GM12872 (cell line): ENCODE results near the gene NES.

ENCODE experiments used
- TF ChIP-seq, protein P1 (sequence below): IDR thresholded peaks from 3 replicates; pipeline ENCODE4 v1.5.1; 2011; ENCODE audit warnings: low read depth, mild to moderate bottlenecking, low read length, moderate library complexity; ENCODE audit not compliant: insufficient read depth

NES gene, protein sequence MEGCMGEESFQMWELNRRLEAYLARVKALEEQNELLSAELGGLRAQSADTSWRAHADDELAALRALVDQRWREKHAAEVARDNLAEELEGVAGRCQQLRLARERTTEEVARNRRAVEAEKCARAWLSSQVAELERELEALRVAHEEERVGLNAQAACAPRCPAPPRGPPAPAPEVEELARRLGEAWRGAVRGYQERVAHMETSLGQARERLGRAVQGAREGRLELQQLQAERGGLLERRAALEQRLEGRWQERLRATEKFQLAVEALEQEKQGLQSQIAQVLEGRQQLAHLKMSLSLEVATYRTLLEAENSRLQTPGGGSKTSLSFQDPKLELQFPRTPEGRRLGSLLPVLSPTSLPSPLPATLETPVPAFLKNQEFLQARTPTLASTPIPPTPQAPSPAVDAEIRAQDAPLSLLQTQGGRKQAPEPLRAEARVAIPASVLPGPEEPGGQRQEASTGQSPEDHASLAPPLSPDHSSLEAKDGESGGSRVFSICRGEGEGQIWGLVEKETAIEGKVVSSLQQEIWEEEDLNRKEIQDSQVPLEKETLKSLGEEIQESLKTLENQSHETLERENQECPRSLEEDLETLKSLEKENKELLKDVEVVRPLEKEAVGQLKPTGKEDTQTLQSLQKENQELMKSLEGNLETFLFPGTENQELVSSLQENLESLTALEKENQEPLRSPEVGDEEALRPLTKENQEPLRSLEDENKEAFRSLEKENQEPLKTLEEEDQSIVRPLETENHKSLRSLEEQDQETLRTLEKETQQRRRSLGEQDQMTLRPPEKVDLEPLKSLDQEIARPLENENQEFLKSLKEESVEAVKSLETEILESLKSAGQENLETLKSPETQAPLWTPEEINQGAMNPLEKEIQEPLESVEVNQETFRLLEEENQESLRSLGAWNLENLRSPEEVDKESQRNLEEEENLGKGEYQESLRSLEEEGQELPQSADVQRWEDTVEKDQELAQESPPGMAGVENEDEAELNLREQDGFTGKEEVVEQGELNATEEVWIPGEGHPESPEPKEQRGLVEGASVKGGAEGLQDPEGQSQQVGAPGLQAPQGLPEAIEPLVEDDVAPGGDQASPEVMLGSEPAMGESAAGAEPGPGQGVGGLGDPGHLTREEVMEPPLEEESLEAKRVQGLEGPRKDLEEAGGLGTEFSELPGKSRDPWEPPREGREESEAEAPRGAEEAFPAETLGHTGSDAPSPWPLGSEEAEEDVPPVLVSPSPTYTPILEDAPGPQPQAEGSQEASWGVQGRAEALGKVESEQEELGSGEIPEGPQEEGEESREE (N-terminal part only)

DNA sequence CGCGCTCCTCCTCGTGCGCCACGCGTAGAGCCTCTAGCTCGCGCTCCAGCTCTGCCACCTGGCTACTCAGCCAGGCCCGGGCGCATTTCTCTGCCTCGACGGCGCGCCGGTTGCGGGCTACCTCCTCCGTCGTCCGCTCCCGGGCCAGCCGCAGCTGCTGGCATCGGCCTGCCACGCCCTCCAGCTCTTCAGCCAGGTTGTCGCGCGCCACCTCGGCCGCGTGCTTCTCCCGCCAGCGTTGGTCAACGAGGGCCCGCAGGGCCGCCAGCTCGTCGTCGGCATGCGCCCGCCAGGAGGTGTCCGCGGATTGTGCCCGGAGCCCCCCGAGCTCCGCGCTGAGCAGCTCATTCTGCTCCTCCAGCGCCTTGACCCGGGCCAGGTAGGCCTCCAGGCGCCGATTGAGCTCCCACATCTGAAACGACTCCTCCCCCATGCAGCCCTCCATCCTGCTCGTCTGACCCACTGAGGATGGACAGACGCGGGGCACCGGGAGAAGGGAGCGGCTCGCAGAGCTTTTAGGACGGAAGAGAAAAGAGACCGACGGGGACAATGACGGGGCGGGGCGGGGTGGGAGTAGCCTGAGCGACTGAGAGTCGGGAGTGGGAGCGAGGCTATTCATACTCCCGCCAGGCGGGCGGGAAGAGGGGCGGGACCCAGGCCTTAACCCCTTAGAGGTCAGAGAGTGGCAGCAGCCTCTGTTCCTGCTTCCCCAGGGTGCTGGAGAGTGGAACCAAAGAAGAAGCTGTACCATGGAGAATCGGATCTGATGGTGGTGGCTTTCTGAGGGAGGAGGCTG lies at the start of gene NES:
Gene NES, minus strand, starts transcription at position 588 of the 796 bp plus-strand sequence. Its CDS starts 143 bp downstream, at position 445.
- TF ChIP-seq, protein P1, sequence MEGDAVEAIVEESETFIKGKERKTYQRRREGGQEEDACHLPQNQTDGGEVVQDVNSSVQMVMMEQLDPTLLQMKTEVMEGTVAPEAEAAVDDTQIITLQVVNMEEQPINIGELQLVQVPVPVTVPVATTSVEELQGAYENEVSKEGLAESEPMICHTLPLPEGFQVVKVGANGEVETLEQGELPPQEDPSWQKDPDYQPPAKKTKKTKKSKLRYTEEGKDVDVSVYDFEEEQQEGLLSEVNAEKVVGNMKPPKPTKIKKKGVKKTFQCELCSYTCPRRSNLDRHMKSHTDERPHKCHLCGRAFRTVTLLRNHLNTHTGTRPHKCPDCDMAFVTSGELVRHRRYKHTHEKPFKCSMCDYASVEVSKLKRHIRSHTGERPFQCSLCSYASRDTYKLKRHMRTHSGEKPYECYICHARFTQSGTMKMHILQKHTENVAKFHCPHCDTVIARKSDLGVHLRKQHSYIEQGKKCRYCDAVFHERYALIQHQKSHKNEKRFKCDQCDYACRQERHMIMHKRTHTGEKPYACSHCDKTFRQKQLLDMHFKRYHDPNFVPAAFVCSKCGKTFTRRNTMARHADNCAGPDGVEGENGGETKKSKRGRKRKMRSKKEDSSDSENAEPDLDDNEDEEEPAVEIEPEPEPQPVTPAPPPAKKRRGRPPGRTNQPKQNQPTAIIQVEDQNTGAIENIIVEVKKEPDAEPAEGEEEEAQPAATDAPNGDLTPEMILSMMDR, result no peak

DNA sequence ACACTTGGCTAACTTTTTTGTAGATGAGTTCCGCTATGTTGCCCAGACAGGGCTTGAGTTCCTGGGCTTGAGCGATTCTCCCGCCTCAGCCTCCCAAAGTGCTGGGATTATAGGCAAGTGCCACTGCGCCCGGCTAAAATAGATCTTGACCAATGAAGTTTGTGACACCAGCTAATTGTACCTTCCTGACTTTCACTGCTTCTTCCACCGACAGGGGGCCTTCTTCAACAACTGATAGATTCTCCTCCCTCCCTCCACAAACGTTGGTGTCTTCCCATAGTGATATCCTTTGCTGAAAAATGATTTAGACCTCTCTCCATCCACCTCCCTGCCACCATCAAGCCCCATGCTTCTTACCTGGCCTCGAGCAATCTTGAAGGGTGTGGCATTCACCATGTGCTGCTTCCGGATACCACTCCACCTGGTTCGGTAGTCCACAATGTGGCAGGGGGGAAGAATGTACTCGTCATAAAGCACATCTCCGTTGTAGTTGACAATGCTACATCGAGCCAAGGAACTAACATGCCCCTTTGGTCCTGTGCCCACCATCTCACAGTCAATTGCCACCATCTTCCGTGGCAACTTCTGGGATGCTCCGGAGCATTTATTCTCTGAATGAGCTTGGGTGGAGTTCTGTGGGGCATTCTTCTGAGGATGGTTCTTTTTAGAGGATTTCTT lies 49.5 kb upstream of the NES start:
- TF ChIP-seq, protein P1, result peak; percentile 85

DNA sequence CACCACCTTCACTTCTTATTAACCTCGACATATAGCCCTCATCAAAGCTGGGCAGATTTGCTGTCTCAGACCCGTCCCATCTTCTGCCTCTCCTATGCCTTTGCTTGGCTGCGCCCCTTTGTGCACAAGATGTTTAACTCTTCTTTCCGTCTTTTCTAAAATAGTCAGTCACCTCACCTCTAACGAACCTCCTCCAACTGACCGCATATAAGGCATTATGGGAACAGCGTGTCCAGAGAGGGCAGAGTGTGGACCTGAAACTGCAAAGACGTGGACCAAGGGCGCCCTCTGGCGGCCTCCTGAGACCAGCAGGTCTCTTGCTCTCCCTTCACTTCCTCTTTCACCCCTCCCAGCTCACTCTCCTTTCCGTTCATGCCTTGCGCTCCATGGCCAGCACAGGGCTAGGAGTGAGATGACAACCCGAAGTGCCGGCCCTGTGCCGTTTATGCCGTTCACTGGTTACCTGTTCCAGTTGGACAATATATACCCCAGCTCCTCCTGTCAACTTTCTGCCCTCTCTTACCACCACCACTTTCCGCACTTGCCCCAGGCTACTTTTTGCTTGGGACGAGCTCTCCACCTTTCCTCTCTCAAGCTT lies 48.6 kb upstream of the NES start:
- TF ChIP-seq, protein P1, result peak; percentile 99

DNA sequence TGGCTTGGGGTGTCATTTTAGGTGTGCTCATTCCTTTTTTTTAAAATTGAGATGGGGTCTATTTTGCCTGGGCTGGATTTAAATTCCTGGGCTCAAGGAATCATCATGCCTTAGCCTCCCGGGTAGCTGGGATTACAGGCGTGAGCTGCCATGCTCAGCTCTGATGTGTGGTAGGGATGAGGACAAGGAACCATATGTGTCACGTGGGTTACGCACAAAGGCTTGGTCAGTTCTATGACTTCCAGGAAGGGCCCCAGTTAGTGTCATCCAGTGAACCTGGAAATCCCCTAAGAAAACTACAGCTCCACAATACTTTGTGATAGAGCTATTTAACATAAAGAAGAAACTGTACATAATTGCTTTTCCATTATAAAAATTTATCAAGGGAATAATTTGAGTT lies 44.3 kb upstream of the NES start:
- TF ChIP-seq, protein P1, result no peak

DNA sequence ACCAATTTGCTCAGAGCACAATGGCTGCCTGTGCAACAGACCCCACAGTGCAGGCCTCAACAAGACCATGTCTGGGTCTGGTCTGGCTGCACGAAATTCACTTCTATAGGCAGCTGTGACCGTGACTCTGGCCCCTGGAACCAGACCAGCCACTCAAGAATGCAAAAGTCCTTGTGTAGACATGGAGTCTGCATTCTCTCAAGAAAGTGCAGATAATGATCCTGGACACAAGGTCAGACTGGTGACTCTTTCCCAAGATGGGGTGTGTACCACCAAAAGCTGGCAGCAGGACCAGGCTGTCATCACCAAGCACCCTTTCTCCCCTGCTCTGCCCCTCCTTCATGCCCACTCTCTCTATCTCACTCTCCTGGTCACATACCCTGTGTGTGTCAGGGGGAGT lies 43.9 kb upstream of the NES start:
- TF ChIP-seq, protein P1, result no peak

DNA sequence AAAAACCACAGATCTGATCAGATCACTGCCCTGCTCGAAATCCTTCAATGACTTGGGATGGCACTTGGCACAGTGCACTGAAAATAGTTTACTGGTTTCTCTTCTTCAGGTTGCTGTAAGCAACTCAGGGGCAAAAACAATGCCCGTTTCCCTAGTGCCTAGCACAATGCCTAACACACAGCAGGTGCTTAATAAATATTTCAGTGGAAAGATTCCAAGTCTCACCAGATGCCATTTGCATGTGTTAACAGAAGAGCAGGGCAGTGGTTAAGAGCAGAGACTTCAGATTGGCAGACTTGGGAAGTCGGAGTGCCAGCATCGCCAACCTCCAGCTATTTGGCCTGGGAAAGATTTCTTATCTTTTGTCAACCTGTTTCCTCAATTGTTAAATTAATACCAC lies 40.1 kb upstream of the NES start:
- TF ChIP-seq, protein P1, result no peak
